H1 (cell line): ENCODE results near the gene TAF7L. TPM values are rescaled to one million over a fixed set of nuclear protein-coding genes. Genes with fewer than 3 reads are reported as not detected.

ENCODE experiments used
- BCL11A ChIP-seq, 2 experiments: IDR thresholded peaks; one replicate each; pipeline ENCODE4 v1.6.1; 2011; ENCODE audit warnings: low read depth in 2 of 2, low read length in 2 of 2, mild to moderate bottlenecking in 2 of 2
- JUN ChIP-seq: IDR thresholded peaks from 2 replicates; pipeline ENCODE4 v1.6.1; 2011; ENCODE audit warnings: low read depth, mild to moderate bottlenecking, improper control_type of control experiment, low read length
- NRF1 ChIP-seq: IDR thresholded peaks from 2 replicates; pipeline ENCODE4 v1.6.1; 2011; ENCODE audit warnings: mild to moderate bottlenecking, low read depth, low read length, improper control_type of control experiment
- SIRT6 ChIP-seq: IDR thresholded peaks from one replicate; pipeline ENCODE4 v1.7.1; 2012; ENCODE audit warnings: low read length, inconsistent platforms
- SP1 ChIP-seq: IDR thresholded peaks from 2 replicates; pipeline ENCODE4 v1.6.1; 2011; ENCODE audit warnings: low read depth, low read length
- TEAD4 ChIP-seq: IDR thresholded peaks from 2 replicates; pipeline ENCODE4 v1.6.1; 2012; ENCODE audit warnings: low read depth, low read length, inconsistent platforms, mixed read lengths
- polyA plus RNA-seq, 7 experiments: library from polyadenylated mRNA; depleted of rRNA in 3 of 7; stranded (reverse) in 5 of 7; unstranded in 2 of 7; fragments of >200 nt in 5 of 7; fragments of 200-250 nt in 2 of 7; gene quantifications; 1 replicate in 5 of 7; 2 replicates in 1 of 7; 4 replicates in 1 of 7; pipeline versions ENCODE4 v1.2.1 to v1.2.3, GENCODE V29; 2011 to 2013; ENCODE audit warnings: missing spikeins in 2 of 7, mixed read lengths in 2 of 7
- total RNA-seq: library from RNA; stranded (reverse); fragmentation: NEBNext Ultra II Directional; extraction: Animal tissue kit (Norgen Biotek cat#: 25700); gene quantifications from 2 replicates; pipeline ENCODE4 v1.2.1, GENCODE V29; 2021
- TF ChIP-seq, protein P1 (sequence below): IDR thresholded peaks from 2 replicates; pipeline ENCODE4 v1.6.1; 2012; ENCODE audit warnings: inconsistent platforms
- TF ChIP-seq, protein P2 (sequence below): IDR thresholded peaks from 2 replicates; pipeline ENCODE4 v1.6.1; 2012; ENCODE audit warnings: low read length, inconsistent platforms

The TAF7L gene
- total and polyA plus RNA-seq, 2 of the 8 experiments (the other 6 are each of a cell fraction or from before 2014, with no cell fraction given) = not detected

DNA sequence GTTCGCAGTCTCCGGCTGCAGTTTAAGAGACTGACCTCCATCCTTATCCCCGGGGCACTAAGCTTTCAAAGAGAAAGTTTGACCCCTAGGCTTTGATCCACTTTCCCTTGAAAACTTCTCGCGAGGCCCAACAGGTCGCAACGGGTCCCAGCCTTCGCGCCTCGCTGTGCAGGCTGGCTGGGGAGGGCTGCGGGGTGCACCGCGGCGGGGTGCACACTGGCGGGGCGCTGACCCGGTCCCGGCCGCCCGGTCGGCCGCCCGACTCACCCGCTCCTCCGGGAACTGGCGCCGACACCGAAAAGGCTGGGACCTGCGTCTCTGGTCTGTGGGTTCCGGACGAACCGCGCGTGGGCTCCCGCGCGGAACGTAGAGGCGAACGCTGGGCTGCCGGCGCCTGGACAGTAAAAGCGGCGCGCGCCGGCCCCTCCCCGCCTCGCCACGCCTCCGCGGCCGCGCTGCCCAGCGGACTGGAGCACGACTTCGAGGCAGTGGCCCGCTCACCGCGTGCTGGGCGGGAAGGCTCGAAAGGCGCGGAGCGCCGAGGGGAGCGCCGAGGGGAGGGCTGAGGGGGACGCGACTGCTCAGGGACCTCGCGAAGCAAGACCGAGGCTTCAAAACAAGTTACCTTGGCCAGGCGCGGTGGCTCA lies at the start of gene TAF7L (continued):
- TF ChIP-seq, protein P1, sequence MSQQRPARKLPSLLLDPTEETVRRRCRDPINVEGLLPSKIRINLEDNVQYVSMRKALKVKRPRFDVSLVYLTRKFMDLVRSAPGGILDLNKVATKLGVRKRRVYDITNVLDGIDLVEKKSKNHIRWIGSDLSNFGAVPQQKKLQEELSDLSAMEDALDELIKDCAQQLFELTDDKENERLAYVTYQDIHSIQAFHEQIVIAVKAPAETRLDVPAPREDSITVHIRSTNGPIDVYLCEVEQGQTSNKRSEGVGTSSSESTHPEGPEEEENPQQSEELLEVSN = peak; percentile 96
- TF ChIP-seq SIRT6 (no peak), TEAD4 (no peak), JUN (no peak), SP1 (no peak), BCL11A (IDR thresholded peaks at IDR 0.05; ENCODE audit: low read depth in 2 of 2, low read length in 2 of 2) (no peak), NRF1 (no peak)
- TF ChIP-seq, protein P2, sequence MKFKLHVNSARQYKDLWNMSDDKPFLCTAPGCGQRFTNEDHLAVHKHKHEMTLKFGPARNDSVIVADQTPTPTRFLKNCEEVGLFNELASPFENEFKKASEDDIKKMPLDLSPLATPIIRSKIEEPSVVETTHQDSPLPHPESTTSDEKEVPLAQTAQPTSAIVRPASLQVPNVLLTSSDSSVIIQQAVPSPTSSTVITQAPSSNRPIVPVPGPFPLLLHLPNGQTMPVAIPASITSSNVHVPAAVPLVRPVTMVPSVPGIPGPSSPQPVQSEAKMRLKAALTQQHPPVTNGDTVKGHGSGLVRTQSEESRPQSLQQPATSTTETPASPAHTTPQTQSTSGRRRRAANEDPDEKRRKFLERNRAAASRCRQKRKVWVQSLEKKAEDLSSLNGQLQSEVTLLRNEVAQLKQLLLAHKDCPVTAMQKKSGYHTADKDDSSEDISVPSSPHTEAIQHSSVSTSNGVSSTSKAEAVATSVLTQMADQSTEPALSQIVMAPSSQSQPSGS = no peak
